ENCODE data around the gene NFIX.
"Not testable (repeated sequence)": the region's sequence is repeated elsewhere in the genome, so short reads cannot be mapped to it uniquely, and the experiment has no call there.

NFIX gene

GRCh38 chr19:12947702-12948611 lies 47.3 kb upstream of the NFIX start:
- H2AFZ ChIP-seq (ENCODE audit: low read depth): no peak overlapping the region
- H3K4me1 ChIP-seq (ENCODE audit: low read depth, poor library complexity, severe bottlenecking): peaks cover 31% of the 10 kb centered on the region
- H3K27ac ChIP-seq: no peak overlapping the region
- H3K27me3 ChIP-seq (ENCODE audit: insufficient read depth, low read depth): no peaks in the 10 kb centered on the region
- no peak overlapping the region; the same call in 1 of the 2 replicates for H3K9ac ChIP-seq
- H3K4me3 ChIP-seq (IDR thresholded peaks at IDR 0.05; ENCODE audit: insufficient read depth, low read depth, low read length): no peak overlapping the region
- H4K20me1 ChIP-seq (ENCODE audit: insufficient read depth): no peaks in the 10 kb centered on the region
- H3K36me3 ChIP-seq (ENCODE audit: insufficient read depth): peaks cover 12% of the 10 kb centered on the region
- no peak for TF ChIP-seq CTCF (conservative IDR thresholded peaks at IDR 0.05; ENCODE audit: low read depth, low read length)
- H3K79me2 ChIP-seq (ENCODE audit: insufficient read depth, low read depth): peaks cover 20% of the 10 kb centered on the region
- H3K4me2 ChIP-seq: no peak overlapping the region; the same call in 1 of the 2 replicates

- H3K9ac ChIP-seq: no peak overlapping the region
- H3K27ac ChIP-seq: no peak overlapping the region
- no peaks in the 10 kb centered on the region for H4K20me1 ChIP-seq (ENCODE audit: insufficient read depth)
- H3K4me1 ChIP-seq (ENCODE audit: low read depth, poor library complexity, severe bottlenecking): peaks cover 28% of the 10 kb centered on the region
- H3K4me3 ChIP-seq (IDR thresholded peaks at IDR 0.05; ENCODE audit: insufficient read depth, low read depth, low read length): no peak overlapping the region
- H3K27me3 ChIP-seq (ENCODE audit: insufficient read depth, low read depth): no peaks in the 10 kb centered on the region
- peaks cover 20% of the 10 kb centered on the region for H3K79me2 ChIP-seq (ENCODE audit: insufficient read depth, low read depth)
- H3K4me2 ChIP-seq: no peak overlapping the region
- H3K36me3 ChIP-seq (ENCODE audit: insufficient read depth): peaks cover 5% of the 10 kb centered on the region; the same call in 1 of the 2 replicates
- no peak overlapping the region for H2AFZ ChIP-seq (ENCODE audit: low read depth)
- TF ChIP-seq CTCF (conservative IDR thresholded peaks at IDR 0.05; ENCODE audit: low read depth, low read length): no peak
These were observed 46.5 kb upstream of the NFIX start for GRCh38 chr19:12948612-12949362.

GRCh38 chr19:12949363-12950283 lies 45.7 kb upstream of the NFIX start:
- no peak overlapping the region for H2AFZ ChIP-seq (ENCODE audit: low read depth)
- no peaks in the 10 kb centered on the region for H4K20me1 ChIP-seq (ENCODE audit: insufficient read depth)
- TF ChIP-seq CTCF (conservative IDR thresholded peaks at IDR 0.05; ENCODE audit: low read depth, low read length): no peak
- H3K4me2 ChIP-seq: no peak overlapping the region
- peaks cover 20% of the 10 kb centered on the region for H3K79me2 ChIP-seq (ENCODE audit: insufficient read depth, low read depth)
- H3K27ac ChIP-seq: no peak overlapping the region
- H3K4me1 ChIP-seq (ENCODE audit: low read depth, poor library complexity, severe bottlenecking): peaks cover 22% of the 10 kb centered on the region
- no peak overlapping the region for H3K4me3 ChIP-seq (IDR thresholded peaks at IDR 0.05; ENCODE audit: insufficient read depth, low read depth, low read length)
- H3K27me3 ChIP-seq (ENCODE audit: insufficient read depth, low read depth): no peaks in the 10 kb centered on the region
- H3K9ac ChIP-seq: no peak overlapping the region
- H3K36me3 ChIP-seq (ENCODE audit: insufficient read depth): 0 out of 2 replicates have a peak, but pooled peaks cover 5% of the 10 kb centered on the region

GRCh38 chr19:12952050-12952449 lies 43.2 kb upstream of the NFIX start:
- peaks cover 12% of the 10 kb centered on the region for H3K4me1 ChIP-seq (ENCODE audit: low read depth, poor library complexity, severe bottlenecking)
- H3K4me3 ChIP-seq (IDR thresholded peaks at IDR 0.05; ENCODE audit: insufficient read depth, low read depth, low read length); H3K4me2 ChIP-seq; H2AFZ ChIP-seq (ENCODE audit: low read depth); H4K20me1 ChIP-seq (ENCODE audit: insufficient read depth); H3K9ac ChIP-seq; H3K79me2 ChIP-seq (ENCODE audit: insufficient read depth, low read depth); H3K27me3 ChIP-seq (ENCODE audit: insufficient read depth, low read depth); H3K36me3 ChIP-seq (ENCODE audit: insufficient read depth); H3K27ac ChIP-seq: not testable (repeated sequence)
